Measurements from ENCODE around the gene BACE1-AS.

- TF ChIP-seq CTCF (IDR thresholded peaks at IDR 0.05; ENCODE audit: low read length) (no peak), EZH2phosphoT487 (IDR thresholded peaks at IDR 0.05; ENCODE audit: low read length) (no peak)
These were observed 19.9 kb upstream of the BACE1-AS start for GRCh38 chr11:117271208-117271607.

All from MM.1S (cell line).